ENCODE data around the gene ANKFN1.

The ANKFN1 gene

DNA sequence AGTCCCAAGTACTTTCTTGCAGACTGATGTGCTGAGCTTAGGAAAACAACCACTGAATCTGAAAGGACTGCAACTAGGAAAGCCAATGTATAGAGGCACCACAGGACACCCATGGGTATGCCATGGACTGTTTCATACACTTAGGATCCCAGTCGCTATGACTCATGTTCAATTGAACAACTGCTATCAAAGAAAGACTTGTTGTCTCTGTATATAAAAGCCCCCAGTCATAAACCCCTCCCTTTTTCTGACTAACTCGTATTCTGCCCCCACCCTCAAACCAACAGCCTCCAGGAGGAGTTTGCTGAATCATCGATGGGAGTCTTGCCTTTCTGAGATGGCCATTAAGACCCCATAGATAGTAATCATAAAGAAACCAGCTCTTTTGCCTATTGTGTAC, 205.4 kb downstream of the ANKFN1 start:
- in situ Hi-C loops (cut with MboI; ENCODE audit: low pct_unique_long_range_greater_than_20kb, low sequenced_read_pairs, unreplicated experiment) = loop anchor here (25.0 kb wide), 1 partner anchor 104 kb away; no protein-coding TSS in a partner anchor
- TF ChIP-seq, protein P1, sequence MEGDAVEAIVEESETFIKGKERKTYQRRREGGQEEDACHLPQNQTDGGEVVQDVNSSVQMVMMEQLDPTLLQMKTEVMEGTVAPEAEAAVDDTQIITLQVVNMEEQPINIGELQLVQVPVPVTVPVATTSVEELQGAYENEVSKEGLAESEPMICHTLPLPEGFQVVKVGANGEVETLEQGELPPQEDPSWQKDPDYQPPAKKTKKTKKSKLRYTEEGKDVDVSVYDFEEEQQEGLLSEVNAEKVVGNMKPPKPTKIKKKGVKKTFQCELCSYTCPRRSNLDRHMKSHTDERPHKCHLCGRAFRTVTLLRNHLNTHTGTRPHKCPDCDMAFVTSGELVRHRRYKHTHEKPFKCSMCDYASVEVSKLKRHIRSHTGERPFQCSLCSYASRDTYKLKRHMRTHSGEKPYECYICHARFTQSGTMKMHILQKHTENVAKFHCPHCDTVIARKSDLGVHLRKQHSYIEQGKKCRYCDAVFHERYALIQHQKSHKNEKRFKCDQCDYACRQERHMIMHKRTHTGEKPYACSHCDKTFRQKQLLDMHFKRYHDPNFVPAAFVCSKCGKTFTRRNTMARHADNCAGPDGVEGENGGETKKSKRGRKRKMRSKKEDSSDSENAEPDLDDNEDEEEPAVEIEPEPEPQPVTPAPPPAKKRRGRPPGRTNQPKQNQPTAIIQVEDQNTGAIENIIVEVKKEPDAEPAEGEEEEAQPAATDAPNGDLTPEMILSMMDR (IDR thresholded peaks at IDR 0.05; ENCODE audit: extremely low read depth, insufficient read depth, missing control alignments) = no peak
- DNase-seq (ENCODE audit: low spot score) = no peak

DNA sequence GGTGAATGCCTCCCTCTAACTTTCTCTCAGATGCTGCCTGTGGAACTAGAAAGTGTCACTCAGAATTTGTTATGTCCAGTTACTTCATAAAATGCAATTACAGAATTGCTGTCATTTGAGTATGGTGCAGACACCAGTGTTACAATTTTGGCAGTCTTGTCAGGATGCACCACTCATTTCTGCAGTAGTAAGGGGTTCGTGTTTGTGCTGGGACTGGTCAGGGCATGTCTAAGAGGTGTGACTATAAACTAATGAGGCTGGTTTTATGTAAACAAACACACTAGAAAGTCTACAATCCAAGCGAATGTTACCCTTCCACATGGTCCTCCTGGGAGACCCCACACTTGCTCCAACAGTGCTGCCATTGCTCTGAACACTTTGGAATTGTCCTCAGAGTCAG, 206.2 kb downstream of the ANKFN1 start:
- in situ Hi-C loops (cut with MboI; ENCODE audit: low pct_unique_long_range_greater_than_20kb, low sequenced_read_pairs, unreplicated experiment) = loop anchor here (25.0 kb wide), 1 partner anchor 103 kb away; no protein-coding TSS in a partner anchor
- TF ChIP-seq, protein P1 (IDR thresholded peaks at IDR 0.05; ENCODE audit: extremely low read depth, insufficient read depth, missing control alignments) = no peak
- DNase-seq (ENCODE audit: low spot score) = no peak

DNA sequence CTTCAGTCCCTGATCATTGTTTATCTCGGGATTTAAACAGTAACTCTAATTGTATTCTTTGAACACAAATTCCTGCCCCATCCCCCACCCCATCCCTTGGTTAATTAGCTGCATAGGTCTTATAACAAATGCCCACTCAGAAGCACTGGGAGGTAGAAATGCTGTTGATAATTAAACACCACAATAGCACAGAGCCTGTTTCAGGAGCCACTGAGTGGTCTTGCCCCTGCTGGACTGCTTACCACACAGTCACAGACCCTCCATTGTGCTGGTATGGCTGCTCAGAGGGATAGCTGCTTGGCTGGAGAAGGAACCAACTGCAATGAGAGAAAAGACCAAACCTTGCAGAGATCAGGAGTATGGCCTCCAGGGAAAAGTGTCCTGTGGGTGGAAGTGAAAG, 214.1 kb downstream of the ANKFN1 start:
- in situ Hi-C loops (cut with MboI; ENCODE audit: low pct_unique_long_range_greater_than_20kb, low sequenced_read_pairs, unreplicated experiment) = loop anchor here (25.0 kb wide), 1 partner anchor 95 kb away; no protein-coding TSS in a partner anchor
- TF ChIP-seq, protein P1 (IDR thresholded peaks at IDR 0.05; ENCODE audit: extremely low read depth, insufficient read depth, missing control alignments) = no peak
- DNase-seq (ENCODE audit: low spot score) = no peak

DNA sequence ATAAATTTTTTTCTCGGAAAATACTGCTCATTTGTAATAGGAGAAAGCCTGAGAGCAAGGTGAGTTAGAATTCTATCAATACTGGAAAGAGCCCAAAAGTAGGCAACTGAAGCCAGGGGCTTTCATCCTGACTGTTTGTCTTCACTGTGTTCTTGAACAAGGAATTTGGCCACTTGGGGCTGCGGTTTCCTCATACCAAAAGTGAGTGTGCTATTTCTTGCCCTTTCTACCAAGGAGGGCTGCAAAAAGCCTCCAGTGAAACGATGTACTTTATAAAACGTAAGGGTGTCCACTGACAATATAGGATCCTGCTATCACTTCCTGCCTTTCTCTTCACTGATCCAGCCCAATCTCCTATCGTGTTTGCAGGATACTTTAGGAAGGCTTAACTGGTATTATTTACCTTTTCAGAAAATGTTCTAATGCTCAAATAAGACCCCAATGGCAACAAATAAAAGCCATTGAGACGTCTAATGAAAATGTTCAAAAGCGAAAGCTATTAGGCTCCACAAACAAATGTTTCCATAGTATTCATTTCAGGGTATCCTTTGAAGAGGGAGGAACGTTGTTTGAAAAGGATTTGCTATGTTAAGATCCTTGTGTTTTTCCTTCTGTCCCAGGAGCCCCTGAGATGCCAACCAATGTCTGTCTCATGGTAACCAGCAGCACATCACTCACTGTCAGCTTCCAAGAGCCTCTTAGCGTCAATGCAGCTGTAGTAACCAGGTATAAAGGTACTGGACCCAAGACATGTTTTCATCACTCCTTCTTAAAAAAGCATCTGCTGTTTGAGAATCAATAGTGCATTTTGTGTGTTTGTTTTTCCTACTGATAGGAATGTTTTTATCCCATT, 220.9 kb downstream of the ANKFN1 start:
- DNase-seq (ENCODE audit: low spot score) = no peak
- TF ChIP-seq, protein P1 (IDR thresholded peaks at IDR 0.05; ENCODE audit: extremely low read depth, insufficient read depth, missing control alignments) = no peak
- in situ Hi-C loops (cut with MboI; ENCODE audit: low pct_unique_long_range_greater_than_20kb, low sequenced_read_pairs, unreplicated experiment) = loop anchor here (25.0 kb wide), 1 partner anchor 88 kb away; no protein-coding TSS in a partner anchor

DNA sequence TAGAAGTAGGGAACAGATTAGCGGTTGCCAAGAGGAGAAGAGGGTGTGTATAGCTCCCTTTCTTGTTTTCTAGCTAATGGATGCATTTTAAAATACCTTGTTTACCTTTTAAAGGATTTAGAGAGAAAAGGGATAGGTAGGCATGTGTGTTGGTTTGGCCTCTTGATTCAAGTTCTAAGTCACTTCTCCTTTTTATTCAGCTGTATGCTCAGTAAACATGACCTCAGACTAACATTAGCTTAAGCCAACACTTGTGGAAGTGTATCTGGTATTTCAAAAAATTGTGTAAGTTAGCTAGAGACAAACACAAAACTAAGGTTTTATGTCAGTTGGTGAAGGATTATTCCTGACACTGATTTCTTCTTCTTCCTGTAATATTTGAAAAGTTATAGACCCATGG, 236.1 kb downstream of the ANKFN1 start:
- in situ Hi-C loops (cut with MboI; ENCODE audit: low pct_unique_long_range_greater_than_20kb, low sequenced_read_pairs, unreplicated experiment) = no loop called here
- no peak for DNase-seq (ENCODE audit: low spot score)
- TF ChIP-seq, protein P1 (IDR thresholded peaks at IDR 0.05; ENCODE audit: extremely low read depth, insufficient read depth, missing control alignments) = no peak

DNA sequence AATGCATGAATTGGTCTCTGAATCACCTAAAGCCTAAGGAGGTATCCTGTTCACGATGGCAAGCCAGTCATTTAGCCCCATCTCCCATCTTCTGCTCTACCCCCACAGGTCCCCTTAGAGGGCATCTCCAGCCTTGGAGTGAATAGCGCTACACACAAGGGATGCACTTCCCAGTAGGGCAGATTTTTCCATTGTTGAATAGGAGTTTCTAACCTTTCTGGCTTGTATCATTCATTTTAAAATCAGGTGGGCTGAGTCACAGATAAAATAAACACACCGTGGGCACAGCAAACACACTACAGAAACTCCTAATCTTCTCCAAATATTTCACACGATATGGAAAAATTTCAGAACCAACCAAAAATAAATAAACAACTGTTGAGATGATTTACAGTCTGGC, 239.0 kb downstream of the ANKFN1 start:
- no peak for DNase-seq (ENCODE audit: low spot score)
- in situ Hi-C loops (cut with MboI; ENCODE audit: low pct_unique_long_range_greater_than_20kb, low sequenced_read_pairs, unreplicated experiment) = no loop called here

More for the DNA sequence above, 239.0 kb downstream of the ANKFN1 start:
- TF ChIP-seq, protein P1 (IDR thresholded peaks at IDR 0.05; ENCODE audit: extremely low read depth, insufficient read depth, missing control alignments) = no peak

All from GM13977 (cell line).